ENCODE results near the gene PSMC4.

The PSMC4 gene

GRCh38 chr19:39927524-39928356 lies 43.2 kb upstream of the PSMC4 start:
- DNase-seq (ENCODE audit: low read depth): no peak
- H3K4me3 ChIP-seq (ENCODE audit: low read length): no peak overlapping the region
- no peak for TF ChIP-seq CTCF (conservative IDR thresholded peaks at IDR 0.05; ENCODE audit: low read depth, low read length)

- no peak for TF ChIP-seq CTCF (conservative IDR thresholded peaks at IDR 0.05; ENCODE audit: low read depth, low read length)
- DNase-seq (ENCODE audit: low read depth): no peak
- H3K4me3 ChIP-seq (ENCODE audit: low read length): no peak overlapping the region
Measured at GRCh38 chr19:39928357-39928725, 42.6 kb upstream of the PSMC4 start.

- DNase-seq (ENCODE audit: low read depth): no peak
- H3K4me3 ChIP-seq (ENCODE audit: low read length): no peak overlapping the region
- TF ChIP-seq CTCF (conservative IDR thresholded peaks at IDR 0.05; ENCODE audit: low read depth, low read length): no peak
Measured at GRCh38 chr19:39929750-39930149, 41.2 kb upstream of the PSMC4 start.

GRCh38 chr19:39934584-39935363 lies 36.2 kb upstream of the PSMC4 start, which contains the start of gene FCGBP:
Gene FCGBP (minus strand): TSS chr19:39934634.
- no peak for TF ChIP-seq CTCF (conservative IDR thresholded peaks at IDR 0.05; ENCODE audit: low read depth, low read length)
- DNase-seq (ENCODE audit: low read depth): no peak
- H3K4me3 ChIP-seq (ENCODE audit: low read length): no peak within 1 kb of the TSS

- no peak for TF ChIP-seq CTCF (conservative IDR thresholded peaks at IDR 0.05; ENCODE audit: low read depth, low read length)
- no peak overlapping the region for H3K4me3 ChIP-seq (ENCODE audit: low read length)
- DNase-seq (ENCODE audit: low read depth): no peak
Measured at GRCh38 chr19:39935364-39935661, 35.7 kb upstream of the PSMC4 start.

- no peak overlapping the region for H3K4me3 ChIP-seq (ENCODE audit: low read length)
- no peak for TF ChIP-seq CTCF (conservative IDR thresholded peaks at IDR 0.05; ENCODE audit: low read depth, low read length)
- DNase-seq (ENCODE audit: low read depth): no peak
Measured at GRCh38 chr19:39936020-39936419, 34.9 kb upstream of the PSMC4 start.

GRCh38 chr19:39936622-39937021 lies 34.3 kb upstream of the PSMC4 start:
- no peak overlapping the region for H3K4me3 ChIP-seq (ENCODE audit: low read length)
- no peak for TF ChIP-seq CTCF (conservative IDR thresholded peaks at IDR 0.05; ENCODE audit: low read depth, low read length)
- DNase-seq (ENCODE audit: low read depth): no peak
